Measurements from ENCODE around the gene AUTS2.

Gene AUTS2

GRCh38 chr7:70673778-70674570, 1075.7 kb downstream of the AUTS2 start:
- Histone ChIP-seq H3K27ac (replicated peaks) (no peak overlapping the region), H3K4me3 (replicated peaks; ENCODE audit: insufficient read depth, low read length) (no peak overlapping the region), H3K27me3 (ENCODE audit: insufficient read depth, poor library complexity, severe bottlenecking) (no peaks in the 10 kb centered on the region)
- DNase-seq (ENCODE audit: low read depth in 1 of 2, low spot score in 1 of 2): no peak
- TF ChIP-seq GABPA (IDR thresholded peaks at IDR 0.05; ENCODE audit: low read depth): no peak

GRCh38 chr7:70674571-70675010, 1076.3 kb downstream of the AUTS2 start:
- no peak for DNase-seq (ENCODE audit: low read depth in 1 of 2, low spot score in 1 of 2)
- H3K4me3 ChIP-seq (replicated peaks; ENCODE audit: insufficient read depth, low read length): no peak overlapping the region
- H3K27me3 ChIP-seq (ENCODE audit: insufficient read depth, poor library complexity, severe bottlenecking): no peaks in the 10 kb centered on the region
- no peak overlapping the region for H3K27ac ChIP-seq (replicated peaks)
- no peak for TF ChIP-seq CTCF (IDR thresholded peaks at IDR 0.05; ENCODE audit: insufficient read depth, low read length)
- TF ChIP-seq REST (IDR thresholded peaks at IDR 0.05; ENCODE audit: insufficient replicate concordance, low read depth): no peak
- no peak for TF ChIP-seq GABPA (IDR thresholded peaks at IDR 0.05; ENCODE audit: low read depth)
- TF ChIP-seq SPI1 (IDR thresholded peaks at IDR 0.05; ENCODE audit: borderline replicate concordance, low read depth): no peak
- TF ChIP-seq POLR2AphosphoS5 (IDR thresholded peaks at IDR 0.05; ENCODE audit: low read depth): no peak

- Histone ChIP-seq H3K27me3 (ENCODE audit: insufficient read depth, poor library complexity, severe bottlenecking) (no peaks in the 10 kb centered on the region), H3K4me3 (replicated peaks; ENCODE audit: insufficient read depth, low read length) (no peak overlapping the region), H3K27ac (replicated peaks) (no peak overlapping the region)
- no peak for DNase-seq (ENCODE audit: low read depth in 1 of 2, low spot score in 1 of 2)
- no peak for TF ChIP-seq SPI1 (IDR thresholded peaks at IDR 0.05; ENCODE audit: borderline replicate concordance, low read depth)
- TF ChIP-seq REST (IDR thresholded peaks at IDR 0.05; ENCODE audit: insufficient replicate concordance, low read depth): no peak
- no peak for TF ChIP-seq POLR2AphosphoS5 (IDR thresholded peaks at IDR 0.05; ENCODE audit: low read depth)
- TF ChIP-seq GABPA (IDR thresholded peaks at IDR 0.05; ENCODE audit: low read depth): no peak
- TF ChIP-seq CTCF (IDR thresholded peaks at IDR 0.05; ENCODE audit: insufficient read depth, low read length): no peak
Observed at GRCh38 chr7:70676243-70676642, 1078.0 kb downstream of the AUTS2 start.

- no peak for TF ChIP-seq GABPA (IDR thresholded peaks at IDR 0.05; ENCODE audit: low read depth)
- no peak for TF ChIP-seq CTCF (IDR thresholded peaks at IDR 0.05; ENCODE audit: insufficient read depth, low read length)
- TF ChIP-seq REST (IDR thresholded peaks at IDR 0.05; ENCODE audit: insufficient replicate concordance, low read depth): no peak
- TF ChIP-seq POLR2AphosphoS5 (IDR thresholded peaks at IDR 0.05; ENCODE audit: low read depth): no peak
- TF ChIP-seq SPI1 (IDR thresholded peaks at IDR 0.05; ENCODE audit: borderline replicate concordance, low read depth): no peak
- H3K27me3 ChIP-seq (ENCODE audit: insufficient read depth, poor library complexity, severe bottlenecking): no peaks in the 10 kb centered on the region
- no peak overlapping the region for H3K27ac ChIP-seq (replicated peaks)
- no peak overlapping the region for H3K4me3 ChIP-seq (replicated peaks; ENCODE audit: insufficient read depth, low read length)
- DNase-seq (ENCODE audit: low read depth in 1 of 2, low spot score in 1 of 2): no peak
Observed at GRCh38 chr7:70678621-70679251, 1080.5 kb downstream of the AUTS2 start.

Measured in HL-60 (cell line).